ENCODE results near the gene RGL4. TPM values are rescaled to one million over a fixed set of nuclear protein-coding genes. Genes with fewer than 3 reads are reported as not detected.

The RGL4 gene
- total and polyA plus RNA-seq, 2 of the 8 experiments (the other 6 are each of a cell fraction or from before 2014, with no cell fraction given): not detected

DNA sequence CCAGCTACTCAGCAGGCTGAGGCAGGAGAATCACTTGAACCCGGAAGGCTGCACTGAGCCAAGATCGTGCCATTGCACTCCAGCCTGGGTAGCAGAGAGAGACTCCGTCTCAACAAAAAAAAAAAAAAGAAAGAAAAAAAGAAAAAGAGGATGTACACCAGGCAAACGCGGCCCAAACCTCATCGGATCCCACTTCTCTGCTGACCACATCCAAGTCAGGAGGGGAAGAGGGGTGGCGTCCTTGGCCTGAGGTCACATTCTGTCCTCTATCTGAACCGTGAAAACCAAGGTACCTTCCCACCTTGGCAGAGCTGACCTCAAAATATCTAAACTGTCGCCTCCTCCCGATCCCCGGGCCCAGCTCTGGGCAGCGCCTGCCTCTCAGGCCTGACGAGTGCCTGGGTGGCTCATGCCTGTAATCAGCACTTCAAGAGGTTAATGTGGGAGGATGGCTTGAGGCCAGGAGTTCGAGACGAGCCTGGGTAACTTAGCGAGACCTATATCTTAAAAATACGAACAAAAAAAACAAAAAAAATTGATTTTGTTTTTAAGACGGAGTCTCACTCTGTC is 25.1 kb downstream of the RGL4 start:
- peaks cover 0 to 6% of the 10 kb centered on the region in 2 experiments; a peak in 1 of 4 replicates for H3K79me2 ChIP-seq (ENCODE audit: control insufficient read depth in 1 of 2, insufficient read depth in 2 of 2, low read length in 2 of 2)
- POLR2A ChIA-PET (ENCODE audit: partially characterized antibody): interaction anchor here (0.8 to 2.0 kb wide), 2 partner anchors 21 to 142 kb away, joined by 3 to 9 read pairs; partner anchors contain the start of gene SLC2A11
- no peaks in the 10 kb centered on the region for H3K9me3 ChIP-seq (ENCODE audit: insufficient read depth in 2 of 2, low read depth in 1 of 2, low read length in 1 of 2)
- H2BK120ac ChIP-seq (replicated peaks; ENCODE audit: low read depth, low read length): no peak overlapping the region
- peak overlapping the region; percentile 54 to 60 for H3K4me2 ChIP-seq (ENCODE audit: insufficient read depth in 1 of 2, low read depth in 2 of 2, low read length in 2 of 2)
- H2BK5ac ChIP-seq (ENCODE audit: low read depth, low read length): no peak overlapping the region
- no peak overlapping the region for H2BK12ac ChIP-seq (ENCODE audit: low read depth, low read length)
- H3K27me3 ChIP-seq (replicated peaks in 1 of 4; ENCODE audit: control insufficient read depth in 3 of 4, extremely low read depth in 1 of 4, insufficient read depth in 3 of 4, low read length in 3 of 4): no peaks in the 10 kb centered on the region; a peak in 1 of 7 replicates
- H3K9ac ChIP-seq (replicated peaks in 1 of 4; ENCODE audit: extremely low read depth in 1 of 4, low read depth in 3 of 4, low read length in 3 of 4): no peak overlapping the region; a peak in 2 of 7 replicates
- TF ChIP-seq EZH2 (IDR thresholded peaks at IDR 0.05; ENCODE audit: low read depth, low read length, severe bottlenecking): peak; percentile 8
- TF ChIP-seq YY1 (IDR thresholded peaks at IDR 0.05; ENCODE audit: low read depth, low read length): no peak
- DNase-seq (ENCODE audit: low read depth in 1 of 2, low spot score in 2 of 2) (no peak), FAIRE-seq (no peak)
- peak overlapping the region; percentile 76 to 89 (median 83); a peak in 4 of 8 replicates for H3K4me3 ChIP-seq (ENCODE audit: extremely low read depth in 1 of 4, insufficient read depth in 2 of 4, low read depth in 3 of 4, low read length in 4 of 4)
- no peak overlapping the region for H2BK15ac ChIP-seq (ENCODE audit: low read length)
- H3K4ac ChIP-seq (replicated peaks; ENCODE audit: insufficient read length, low read depth, low read length): no peak overlapping the region
- CTCF ChIA-PET (ENCODE audit: partially characterized antibody): interaction anchor here (1.9 kb wide), 1 partner anchor 48 kb away, joined by 4 read pairs; the partner anchor contains the start of gene C22orf15
- no peak overlapping the region for H2AK5ac ChIP-seq (ENCODE audit: low read depth, low read length)
- no peak overlapping the region for H3K27ac ChIP-seq (ENCODE audit: low read depth, low read length)
- H4K5ac ChIP-seq (ENCODE audit: insufficient read length, low read depth, low read length): no peak overlapping the region
- H4K20me1 ChIP-seq (replicated peaks in 1 of 2; ENCODE audit: control insufficient read depth in 1 of 2, insufficient read depth in 2 of 2, low read length in 2 of 2): peaks cover 0 to 6% of the 10 kb centered on the region in 2 experiments
- H4K91ac ChIP-seq (replicated peaks; ENCODE audit: insufficient read length, low read length): no peak overlapping the region
- peak overlapping the region; percentile 79; the same call in 1 of the 2 replicates for H4K8ac ChIP-seq (ENCODE audit: extremely low read depth, insufficient read depth, low read length)
- no peak overlapping the region for H3K14ac ChIP-seq (ENCODE audit: insufficient read length)
- 87% methylated on average over 17 of the region's 18 CpGs; no CpG with 5 or more reads in 1 of the 2 experiments for WGBS, 2 experiments (ENCODE audit: extremely low coverage in 1 of 2, insufficient coverage in 1 of 2, insufficient read length in 1 of 2, insufficient replicate concordance in 2 of 2, low coverage in 1 of 2, low lambda C conversion rate in 2 of 2, missing lambda C conversion rate in 1 of 2)
- H2AFZ ChIP-seq (ENCODE audit: low read length): no peak overlapping the region
- H3K23ac ChIP-seq (ENCODE audit: insufficient read length): no peak overlapping the region
- no peak overlapping the region for H2BK20ac ChIP-seq (ENCODE audit: low read length)
- no peak overlapping the region for H3K18ac ChIP-seq (ENCODE audit: extremely low read depth, low read length)
- no peak overlapping the region for H3K56ac ChIP-seq (replicated peaks; ENCODE audit: insufficient read length, low read depth, low read length)
- peaks cover 0 to 5% (median 2%) of the 10 kb centered on the region in 4 experiments; a peak in 5 of 7 replicates for H3K4me1 ChIP-seq (replicated peaks in 1 of 4; ENCODE audit: control insufficient read depth in 3 of 4, insufficient read depth in 4 of 4, low read length in 3 of 4)
- peaks cover 5 to 24% (median 8%) of the 10 kb centered on the region in 4 experiments; a peak in 6 of 8 replicates for H3K36me3 ChIP-seq (ENCODE audit: control insufficient read depth in 2 of 4, insufficient read depth in 4 of 4, low read length in 3 of 4)
- no peaks in the 10 kb centered on the region for H3K23me2 ChIP-seq (ENCODE audit: low read depth, low read length)
- peaks cover 12% of the 10 kb centered on the region for H3K79me1 ChIP-seq (ENCODE audit: low read depth, low read length)

Measured in H1 (cell line).